GM12891 (cell line): ENCODE measurements around the gene GUCA2B.

Experiments
- PAX5 ChIP-seq: IDR thresholded peaks from 2 replicates; pipeline ENCODE4 v1.6.1; 2011; ENCODE audit warnings: low read length, moderate library complexity, mild to moderate bottlenecking; ENCODE audit not compliant: insufficient read depth, severe bottlenecking
- POLR2A ChIP-seq: IDR thresholded peaks from 2 replicates; pipeline ENCODE4 v1.6.1; 2011; ENCODE audit warnings: low read depth, low read length, control low read depth
- POLR2AphosphoS5 ChIP-seq: IDR thresholded peaks from 2 replicates; pipeline ENCODE4 v1.6.1; 2011; ENCODE audit warnings: low read depth, low read length, control low read depth
- SPI1 ChIP-seq: IDR thresholded peaks from 2 replicates; pipeline ENCODE4 v1.6.1; 2011; ENCODE audit warnings: low read depth, low read length, control low read depth
- TAF1 ChIP-seq: IDR thresholded peaks from 2 replicates; pipeline ENCODE4 v1.6.1; 2011; ENCODE audit warnings: low read depth, low read length, control low read depth

DNA sequence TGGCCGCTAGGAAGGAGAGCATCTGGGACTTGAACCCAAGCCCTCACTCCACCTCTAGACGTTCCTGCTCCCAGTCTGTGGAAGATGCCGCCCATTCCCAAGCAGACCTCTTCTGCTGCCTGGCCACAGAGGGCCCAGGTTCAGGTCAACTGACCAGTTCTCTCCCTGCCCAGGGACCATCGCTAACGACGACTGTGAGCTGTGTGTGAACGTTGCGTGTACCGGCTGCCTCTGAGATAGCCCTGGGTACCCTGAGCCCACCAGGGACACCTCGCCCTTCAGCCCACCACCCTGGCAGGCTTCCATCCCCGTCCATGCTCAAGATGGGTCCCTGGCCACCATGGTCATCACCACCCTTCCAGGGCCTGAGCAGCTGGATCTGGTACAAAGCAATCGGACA, 2.2 kb downstream of the GUCA2B start:
- TF ChIP-seq POLR2AphosphoS5 (no peak), POLR2A (no peak), TAF1 (no peak), SPI1 (no peak), PAX5 (no peak)
